Stimulated activated CD4-positive, alpha-beta T cell treated with anti-CD3 and anti-CD28 coated beads, Interleukin-4, amount 100 ng/mL, for 24 hours (primary cell): ENCODE results near the gene GRIN1.
A peak's percentile ranks its signal among the peaks of the same experiment; 100 is the strongest.
"Not testable (repeated sequence)": the region's sequence is repeated elsewhere in the genome, so short reads cannot be mapped to it uniquely, and the experiment has no call there.

Source experiments
- DNase-seq: peaks from one replicate; pipeline ENCODE4 v3.0.0-alpha.2; 2020

The GRIN1 gene

DNA sequence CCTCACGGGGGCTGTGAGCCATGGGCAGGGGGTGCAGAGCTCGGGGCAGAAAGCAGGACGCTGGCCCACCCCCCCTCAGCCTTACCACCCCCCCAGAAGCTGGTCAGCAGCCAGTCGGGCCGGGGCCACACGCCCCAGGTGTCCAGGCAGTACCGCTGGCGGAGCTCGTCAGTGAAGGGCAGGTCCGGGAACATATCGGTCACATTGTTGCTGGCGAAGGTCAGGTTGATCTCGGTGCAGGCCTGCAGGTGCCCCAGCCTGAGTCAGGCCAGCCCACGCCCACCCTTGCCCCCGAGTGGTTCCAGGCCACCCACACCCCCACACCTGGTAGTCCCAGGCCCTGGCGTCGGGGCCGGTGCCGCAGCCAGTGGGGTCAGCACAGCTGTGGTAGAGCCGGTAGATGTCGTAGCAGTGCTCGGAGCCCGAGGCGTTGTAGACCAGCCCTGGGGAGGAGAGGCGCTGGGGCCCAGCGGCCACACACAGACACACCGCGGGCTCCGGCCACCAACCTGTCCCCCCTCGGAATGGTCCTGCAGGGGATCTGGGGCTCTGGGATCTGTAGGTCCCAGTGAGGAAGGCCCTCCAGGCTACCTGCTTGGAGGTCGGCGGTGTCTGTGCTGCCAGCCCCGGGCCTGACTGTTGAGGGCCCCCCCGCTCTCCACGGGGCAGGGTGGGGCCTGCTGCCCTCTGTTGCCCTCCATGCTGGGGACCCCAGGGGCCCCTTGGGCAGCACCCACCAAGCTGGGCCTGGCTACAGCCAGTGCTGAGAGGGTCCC is 27.0 kb upstream of the GRIN1 start:
- DNase-seq: no peak

DNA sequence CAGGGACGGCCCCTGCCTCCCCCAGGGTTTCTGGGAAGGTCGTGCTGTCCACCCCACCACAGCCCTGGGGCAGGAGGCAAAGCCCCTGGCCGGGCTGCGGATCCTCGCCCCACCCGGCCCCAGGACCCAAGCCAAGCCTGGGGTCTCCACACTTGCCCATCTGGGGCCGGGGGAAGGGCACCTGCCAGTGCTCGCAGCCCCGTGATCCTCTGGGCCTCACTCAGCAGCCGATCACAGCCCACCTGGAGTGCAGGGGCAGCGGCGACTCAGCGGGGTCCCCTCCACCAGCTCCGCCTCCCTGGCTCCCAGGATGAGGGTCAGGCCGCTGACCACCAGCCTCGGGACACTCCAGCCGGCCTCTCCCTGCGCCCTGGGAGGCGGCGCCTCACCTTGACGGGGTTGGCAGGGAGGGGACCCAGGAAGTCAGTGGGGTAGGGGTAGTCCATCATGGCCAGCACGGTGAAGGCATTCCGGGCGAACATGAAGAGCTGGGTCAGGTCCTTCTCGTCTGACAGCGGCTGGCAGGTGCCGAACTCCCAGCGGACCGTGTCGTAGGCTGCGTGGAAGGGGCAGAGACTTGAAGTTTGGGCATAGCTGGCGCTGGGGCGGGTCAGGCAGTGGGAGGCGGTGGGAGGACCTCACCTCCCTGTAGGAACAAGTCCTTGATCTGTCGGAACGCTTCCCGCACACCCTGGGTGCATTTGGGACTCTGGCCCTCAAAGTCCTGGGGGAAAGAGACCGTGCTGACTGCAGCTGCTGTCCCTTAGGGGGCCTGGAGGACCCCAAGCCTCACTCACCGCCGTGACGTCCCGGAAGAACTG is 26.2 kb upstream of the GRIN1 start:
- DNase-seq: no peak

DNA sequence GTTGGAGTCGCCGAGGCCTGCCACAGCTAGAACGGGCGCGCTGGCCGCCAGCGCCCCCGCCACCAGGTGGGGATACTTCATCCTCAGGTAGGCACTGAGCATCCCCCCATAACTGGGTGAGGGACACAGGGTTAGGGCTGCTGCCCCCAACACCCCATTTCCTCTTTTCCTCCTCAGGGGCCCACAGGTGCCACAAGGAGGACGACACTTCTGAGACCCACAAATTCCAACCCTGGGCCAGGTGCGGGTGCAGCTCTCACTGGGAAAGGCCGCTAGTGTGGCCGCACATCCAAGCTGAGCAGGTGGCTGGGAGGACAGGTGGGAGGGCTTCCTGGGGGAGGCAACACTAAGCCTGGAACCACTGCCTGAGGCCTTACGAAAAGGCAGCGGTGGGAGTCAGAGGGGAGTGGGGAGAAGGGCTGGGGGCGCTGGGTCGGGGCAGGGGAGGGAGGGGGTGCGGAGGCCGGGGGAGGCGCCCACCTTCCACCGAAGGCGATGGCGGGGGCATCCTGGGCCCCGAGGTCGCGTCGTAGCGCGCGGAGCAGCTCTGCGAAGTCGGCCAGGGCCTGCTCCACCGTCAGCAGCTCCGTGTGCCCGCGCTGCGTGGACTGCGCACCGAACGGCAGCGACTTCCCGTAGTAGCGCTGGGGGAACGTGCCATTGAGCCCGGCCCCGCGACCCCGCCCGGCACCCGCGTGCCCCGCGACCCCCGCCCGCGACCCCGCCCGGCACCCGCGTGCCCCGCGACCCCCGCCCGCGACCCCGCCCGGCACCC is 25.4 kb upstream of the GRIN1 start:
- peak; percentile 26 for DNase-seq

DNA sequence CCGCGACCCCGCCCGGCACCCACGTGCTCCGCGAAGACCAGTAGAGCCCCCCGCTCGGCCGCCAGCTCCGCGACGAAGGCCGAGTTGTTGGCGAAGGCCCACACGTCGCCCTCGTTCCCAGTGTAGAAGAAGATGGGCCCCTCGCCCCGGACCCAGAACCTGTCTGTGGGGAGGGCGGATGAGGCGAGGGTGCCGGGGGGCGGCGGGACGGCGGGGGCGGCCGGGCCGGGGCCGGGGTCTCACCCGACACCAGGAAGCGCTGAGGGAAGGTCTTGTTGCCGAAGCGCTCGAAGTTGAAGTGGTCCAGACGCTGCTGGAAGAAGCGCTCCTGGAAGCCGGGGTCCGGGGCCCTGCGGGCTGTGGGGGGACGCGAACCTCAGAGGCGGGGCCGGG is 24.7 kb upstream of the GRIN1 start:
- DNase-seq: no peak

DNA sequence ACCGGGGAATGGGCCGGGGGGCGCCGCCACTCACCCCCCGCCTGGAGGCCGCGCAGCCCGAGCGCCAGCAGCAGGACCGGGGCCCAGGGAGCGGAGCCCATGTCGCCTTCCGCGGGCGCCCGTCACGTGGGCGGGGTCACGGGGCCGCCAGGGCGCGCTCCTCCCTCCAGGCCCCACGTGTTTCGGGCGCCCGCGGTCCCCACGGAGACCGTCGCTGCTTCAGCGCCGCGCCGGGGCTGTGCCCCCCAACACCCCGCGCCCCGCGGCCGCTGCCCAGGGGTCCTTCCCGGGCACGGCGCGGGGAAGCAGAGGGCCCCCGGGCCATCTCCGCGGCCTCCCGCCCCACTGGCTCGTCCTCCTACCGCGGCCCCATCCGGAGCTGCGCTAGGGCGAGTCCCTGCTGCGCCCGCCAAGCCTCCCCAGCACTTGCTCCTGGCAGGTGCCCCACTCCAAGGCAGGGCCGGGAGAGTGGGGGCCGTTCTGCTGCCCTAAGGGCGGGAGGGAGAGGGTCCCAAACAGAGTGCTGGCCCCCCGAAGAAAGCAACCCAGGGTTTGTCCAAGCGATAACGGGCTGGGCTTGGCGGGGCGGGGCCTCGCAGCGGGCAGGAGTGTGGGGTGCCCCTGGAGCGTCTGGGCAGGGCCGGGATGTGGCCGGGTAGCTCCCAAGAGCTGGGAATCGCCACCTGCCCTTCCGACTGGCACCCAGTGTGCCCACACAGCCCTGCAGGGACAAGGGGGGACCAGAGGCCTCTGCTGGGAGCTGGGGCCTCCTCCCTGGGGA is 24.2 kb upstream of the GRIN1 start, which contains the start of gene DPP7:
Gene DPP7 (minus strand): TSS at position 121 of the 781 bp plus-strand sequence. CDS start 20 bp downstream, at position 101.
- DNase-seq: peak; percentile 78

DNA sequence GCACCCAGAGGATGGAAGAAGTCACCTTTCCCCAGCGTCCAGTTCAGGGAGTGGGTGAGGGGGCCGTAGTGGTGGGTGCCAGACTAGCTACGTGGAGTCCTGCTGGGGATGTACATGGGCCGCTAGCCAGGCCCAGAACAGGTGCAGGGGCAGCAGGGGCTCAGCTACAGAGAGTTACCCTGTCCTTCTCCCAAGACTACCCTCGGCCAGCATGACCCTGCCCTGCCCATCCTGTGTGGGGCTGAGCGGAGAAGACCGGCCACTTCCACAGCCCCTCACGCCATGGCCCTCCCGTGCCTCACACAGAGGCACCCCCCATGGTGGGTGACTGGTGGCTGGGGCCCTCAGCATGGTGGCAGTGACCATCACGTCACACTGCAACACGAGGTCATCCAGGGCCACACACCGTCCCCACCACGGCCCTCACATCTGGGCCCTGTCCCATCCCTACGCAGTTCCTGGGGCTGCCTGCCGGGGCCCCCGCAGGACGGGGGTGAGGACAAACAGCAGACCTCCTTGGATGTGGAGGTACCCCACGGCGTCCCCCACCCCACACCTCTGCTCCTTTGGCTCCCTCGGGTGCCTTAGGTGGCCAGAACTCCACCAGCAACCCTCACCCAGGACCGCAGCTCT is 23.4 kb upstream of the GRIN1 start:
- DNase-seq: no peak

DNA sequence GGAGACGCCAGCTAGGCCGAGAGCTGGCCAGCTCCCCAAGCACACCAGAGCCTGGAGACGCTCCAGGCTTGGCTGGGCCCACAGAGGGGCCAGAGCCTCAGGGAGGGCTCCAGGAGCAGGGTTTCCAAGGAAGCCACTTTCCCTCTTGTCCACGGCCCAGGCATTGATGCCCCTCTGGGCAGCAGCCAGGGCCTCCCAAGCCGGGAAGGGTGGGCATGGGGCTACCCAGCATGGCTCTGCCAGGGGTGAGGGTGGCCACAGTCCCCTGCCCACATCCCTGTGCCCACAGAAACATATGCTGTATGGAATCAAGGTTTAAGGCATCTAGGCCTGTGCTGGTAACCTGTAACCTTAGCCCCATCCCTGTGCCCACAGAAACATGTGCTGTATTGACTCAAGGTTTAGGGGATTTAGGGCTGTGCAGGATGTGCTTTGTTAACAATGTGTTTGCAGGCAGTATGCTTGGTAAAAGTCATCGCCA is 22.9 kb upstream of the GRIN1 start:
- no peak for DNase-seq

DNA sequence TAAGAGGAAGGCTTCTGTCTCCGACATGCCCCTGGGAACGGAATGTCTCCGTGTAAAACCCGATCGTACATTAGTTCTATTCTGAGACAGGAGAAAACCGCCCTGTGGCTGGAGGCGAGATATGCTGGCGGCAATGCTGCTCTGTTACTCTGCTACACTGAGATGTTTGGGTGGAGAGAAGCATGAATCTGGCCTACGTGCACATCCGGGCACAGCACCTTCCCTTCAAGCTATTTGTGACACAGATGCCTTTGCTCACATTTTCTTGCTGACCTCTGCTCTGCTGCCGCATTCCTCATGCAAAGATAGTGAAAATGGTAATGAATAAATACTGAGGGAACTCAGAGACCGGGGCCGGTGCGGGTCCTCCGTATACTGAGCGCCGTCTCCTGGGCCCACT is 22.2 kb upstream of the GRIN1 start:
- DNase-seq: no peak

DNA sequence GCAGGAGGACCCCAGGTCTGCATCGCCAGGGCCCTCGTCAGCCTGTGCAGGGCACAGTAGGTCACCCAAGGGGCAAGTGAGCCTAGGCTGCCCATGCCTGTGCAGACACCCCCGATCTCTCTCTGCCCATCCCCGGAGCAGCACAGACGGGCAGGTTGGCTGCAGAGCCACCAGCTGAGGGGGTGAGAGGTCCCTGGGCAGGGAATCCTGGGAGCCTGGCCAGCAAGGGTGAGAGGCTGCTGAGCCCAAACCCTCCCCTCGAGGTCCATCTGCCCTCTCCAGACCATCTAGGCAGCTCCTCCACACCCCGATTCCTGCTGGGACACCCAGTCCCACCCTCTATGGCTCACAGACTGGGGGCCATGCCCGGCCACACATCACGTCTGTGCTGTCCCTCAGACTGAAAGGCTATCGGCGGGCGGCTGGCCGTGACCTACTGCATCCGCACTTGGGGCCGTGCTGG is 21.7 kb upstream of the GRIN1 start:
- DNase-seq: no peak

DNA sequence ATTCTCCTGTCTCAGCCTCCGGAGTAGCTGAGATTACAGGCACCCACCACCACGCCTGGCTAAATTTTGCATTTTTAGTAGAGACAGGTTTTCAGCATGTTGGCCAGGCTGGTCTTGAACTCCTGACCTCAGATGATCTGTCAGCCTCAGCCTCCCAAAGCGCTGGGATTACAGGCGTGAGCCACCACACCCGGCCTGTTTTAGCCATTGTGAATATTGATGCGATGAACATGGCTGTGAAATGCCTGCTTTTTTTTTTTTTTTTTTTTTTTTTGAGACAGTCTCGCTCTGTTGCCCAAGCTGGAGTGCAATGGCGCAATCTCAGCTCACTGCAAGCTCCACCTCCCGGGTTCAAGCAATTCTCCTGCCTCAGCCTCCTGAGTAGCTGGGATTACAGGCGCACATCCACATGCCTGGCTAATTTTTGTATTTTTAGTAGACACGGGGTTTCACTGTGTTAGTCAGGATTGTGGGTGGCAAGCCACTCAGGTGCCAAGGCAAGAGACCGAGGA is 20.8 kb upstream of the GRIN1 start:
- DNase-seq: not testable (repeated sequence)

DNA sequence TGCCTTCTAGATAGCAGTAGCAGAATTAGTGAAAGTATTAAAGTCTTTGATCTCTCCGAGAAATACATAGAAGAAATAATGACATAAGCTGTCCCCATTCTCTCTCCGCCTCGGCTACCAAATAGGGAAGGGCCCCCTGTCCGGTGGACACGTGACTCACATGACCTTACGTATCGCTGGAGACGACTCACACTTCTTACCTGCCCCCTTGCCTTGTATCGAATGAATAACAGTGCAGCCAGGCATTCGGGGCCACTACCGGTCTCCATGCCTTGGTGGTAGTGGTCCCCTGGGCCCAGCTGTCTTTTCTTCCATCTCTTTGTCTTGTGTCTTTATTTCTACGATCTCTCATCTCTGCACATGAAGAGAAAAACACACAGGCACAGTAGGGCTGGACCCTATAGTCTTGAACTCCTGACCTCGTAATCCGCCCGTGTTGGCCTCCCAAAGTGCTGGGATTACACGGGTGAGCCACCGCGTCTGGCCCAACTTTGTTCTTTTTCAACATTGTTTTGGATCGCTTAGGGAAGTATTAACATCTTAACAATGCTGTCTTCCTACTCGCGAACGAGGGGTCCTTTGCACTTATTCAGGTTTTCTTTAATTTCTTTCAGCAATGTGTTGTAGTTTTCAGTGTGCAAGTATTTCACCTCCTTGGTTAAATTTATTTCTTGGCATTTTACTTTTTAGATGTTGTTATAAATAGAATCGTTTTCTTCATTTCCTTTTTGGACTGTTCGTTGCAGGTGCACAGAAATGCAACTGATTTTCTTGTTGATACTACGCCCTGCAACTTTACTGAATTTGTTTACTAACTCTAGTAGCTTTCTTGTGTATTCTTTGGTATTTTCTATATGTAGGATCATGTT is 16.8 kb upstream of the GRIN1 start:
- DNase-seq: not testable (repeated sequence)

DNA sequence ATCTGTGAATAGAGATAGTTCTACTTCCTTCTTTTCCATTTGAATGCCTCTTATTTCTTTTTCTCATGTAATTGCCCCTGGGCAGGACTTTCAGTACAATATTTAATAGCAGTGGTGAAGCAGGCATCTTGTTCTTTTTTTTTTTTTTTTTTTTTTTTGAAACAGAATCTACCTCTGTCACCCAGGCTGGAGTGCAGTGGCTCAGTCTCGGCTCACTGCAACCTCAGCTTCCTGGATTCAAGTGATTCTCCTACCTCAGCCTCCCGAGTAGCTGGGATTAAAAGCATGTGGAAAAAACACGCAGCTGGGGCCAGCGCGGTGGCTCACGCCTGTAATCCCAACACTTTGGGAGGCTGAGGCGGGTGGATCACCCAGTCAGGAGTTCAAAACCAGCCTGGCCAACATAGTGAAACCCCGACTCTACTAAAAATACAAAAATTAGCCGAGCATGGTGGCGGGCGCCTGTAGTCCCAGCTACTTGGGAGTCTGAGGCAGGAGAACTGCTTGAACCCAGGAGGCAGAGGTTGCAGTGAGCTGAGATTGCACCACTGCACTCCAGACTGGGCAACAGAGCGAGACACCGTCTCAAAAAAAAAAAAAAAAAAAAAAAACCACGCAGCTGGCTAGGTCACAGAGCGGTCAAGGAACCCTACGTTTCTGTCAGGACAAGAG is 16.0 kb upstream of the GRIN1 start:
- DNase-seq: not testable (repeated sequence)

DNA sequence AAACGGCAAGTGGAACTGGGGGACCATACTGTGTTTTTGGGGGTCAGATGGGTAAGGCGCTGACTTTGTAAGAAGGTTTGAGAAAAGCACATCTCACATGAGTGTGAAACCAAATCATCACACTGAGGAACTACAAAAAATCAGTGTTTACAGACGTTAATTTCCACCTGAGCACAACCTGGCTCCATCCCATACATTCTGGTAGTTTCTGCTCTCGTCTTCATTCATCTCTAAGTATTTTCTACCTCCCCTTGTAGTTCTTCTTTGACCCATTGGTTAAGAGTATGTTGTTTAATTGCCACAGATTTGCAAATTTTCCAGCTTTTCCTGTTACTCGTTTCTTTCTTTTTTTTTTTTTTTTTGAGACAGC is 15.5 kb upstream of the GRIN1 start:
- no peak for DNase-seq

DNA sequence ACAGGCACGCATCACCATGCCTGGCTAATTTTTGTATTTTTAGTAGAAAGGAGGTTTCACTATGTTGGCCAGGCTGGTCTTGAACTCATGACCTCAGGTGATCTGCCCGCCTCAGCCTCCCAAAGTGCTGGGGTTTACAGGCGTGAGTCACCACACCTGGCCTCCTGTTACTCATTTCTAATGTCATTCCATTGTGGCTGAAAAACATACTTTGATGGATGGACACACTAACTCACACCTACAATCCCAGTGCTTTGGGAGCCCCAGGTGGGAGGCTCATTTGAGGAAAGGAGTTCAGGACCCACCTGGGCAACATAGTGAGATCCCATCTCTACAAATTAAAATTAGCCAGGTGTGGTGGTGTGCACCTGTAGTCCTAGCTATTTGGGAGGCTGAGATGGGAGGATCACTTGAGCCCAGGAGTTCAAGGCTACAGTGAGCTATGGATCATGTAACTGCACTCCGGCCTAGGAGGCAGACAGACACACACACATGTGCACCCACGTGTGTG is 14.9 kb upstream of the GRIN1 start:
- DNase-seq: not testable (repeated sequence)

DNA sequence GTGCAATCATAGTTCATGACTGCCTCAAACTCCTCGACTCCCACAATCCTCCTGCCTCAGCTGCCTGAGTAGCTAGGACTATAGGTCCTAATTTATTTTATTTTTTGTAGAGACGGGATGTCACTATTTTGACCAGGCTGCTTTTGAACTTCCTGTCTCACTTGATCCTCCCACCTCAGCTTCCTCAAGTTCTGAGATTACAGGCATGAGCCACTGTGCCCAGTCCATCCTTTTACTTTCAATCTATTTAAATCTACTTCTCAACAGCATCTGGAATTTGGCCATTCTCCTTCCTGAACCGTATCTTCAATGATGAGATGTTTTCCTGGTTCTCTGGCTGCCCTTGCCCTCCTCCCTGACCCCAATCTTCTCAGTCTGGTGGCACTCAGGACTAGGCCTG is 12.2 kb upstream of the GRIN1 start:
- DNase-seq: no peak

DNA sequence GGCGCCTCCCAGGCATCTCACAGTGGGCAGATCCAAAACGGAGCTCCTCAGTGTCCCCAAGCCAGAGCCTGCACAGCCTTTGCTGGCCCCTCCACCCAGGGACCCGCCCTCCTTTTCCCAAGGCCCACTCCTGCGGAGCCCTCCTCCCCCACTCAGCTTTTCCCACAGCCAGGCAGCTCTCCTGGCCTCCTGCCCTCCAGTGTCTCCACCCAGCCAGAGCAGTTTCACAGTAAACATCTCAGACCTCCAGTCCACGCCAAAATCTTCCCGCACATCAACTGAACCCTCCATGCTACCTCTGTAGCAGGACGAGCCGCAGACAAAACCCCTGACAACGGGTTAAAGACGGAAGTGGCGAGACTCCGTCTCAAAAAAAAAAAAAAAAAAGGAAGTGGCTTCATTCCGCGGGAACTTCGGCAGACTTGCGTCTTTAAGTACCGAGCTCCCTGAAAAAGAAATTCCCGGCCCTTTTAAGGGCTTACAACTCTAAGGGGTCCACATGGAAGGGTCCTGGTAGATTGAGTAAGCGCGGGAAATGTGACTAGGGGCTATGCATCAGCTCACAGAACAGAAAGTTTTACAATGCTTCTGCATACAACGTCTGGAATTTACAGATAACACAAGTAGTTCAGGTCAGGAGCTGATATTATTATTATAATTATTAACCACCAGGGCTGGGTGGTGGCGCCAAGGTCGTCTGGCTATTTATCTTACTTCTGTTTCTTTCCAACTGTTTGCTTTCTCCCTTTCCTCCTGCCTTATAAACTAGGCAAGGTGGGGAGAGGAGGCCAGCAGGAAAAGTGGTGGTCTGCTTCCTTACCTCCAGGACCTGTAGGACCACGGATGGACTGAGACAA is 11.4 kb upstream of the GRIN1 start:
- peak; percentile 32 for DNase-seq

DNA sequence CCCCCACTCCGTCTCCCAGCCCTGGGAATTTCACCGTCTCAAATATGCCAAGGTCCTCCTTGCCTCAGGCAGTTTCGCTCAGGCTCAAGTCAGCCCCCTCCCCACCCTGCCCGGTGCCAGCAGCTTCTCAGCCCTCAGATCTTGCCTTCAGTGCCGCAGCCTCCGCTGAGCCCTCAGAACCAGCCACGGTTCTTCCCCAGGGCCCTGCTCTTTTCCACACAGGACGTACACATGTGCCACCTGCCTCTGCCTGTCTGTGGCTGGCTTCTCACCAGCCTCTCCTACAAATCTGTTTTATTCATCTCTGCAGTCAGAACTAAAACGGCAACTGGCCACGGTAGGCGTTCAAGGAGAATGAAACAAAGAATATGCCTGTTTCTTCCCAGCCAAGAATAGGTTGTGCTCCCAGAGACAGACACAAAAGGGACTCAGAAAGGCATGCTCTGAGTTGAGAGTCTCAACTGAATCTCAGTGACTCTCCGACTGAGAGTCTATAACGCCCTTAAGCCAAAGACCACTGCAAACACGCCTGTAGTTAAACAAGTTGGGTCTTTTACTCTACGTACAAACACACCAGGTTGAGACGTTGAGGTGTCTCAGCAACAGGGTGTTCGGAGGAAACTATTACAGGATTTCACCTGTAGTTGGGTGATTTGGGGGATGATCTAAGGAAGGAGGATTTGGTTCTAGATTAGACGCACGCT is 10.6 kb upstream of the GRIN1 start:
- peak; percentile 29 for DNase-seq

DNA sequence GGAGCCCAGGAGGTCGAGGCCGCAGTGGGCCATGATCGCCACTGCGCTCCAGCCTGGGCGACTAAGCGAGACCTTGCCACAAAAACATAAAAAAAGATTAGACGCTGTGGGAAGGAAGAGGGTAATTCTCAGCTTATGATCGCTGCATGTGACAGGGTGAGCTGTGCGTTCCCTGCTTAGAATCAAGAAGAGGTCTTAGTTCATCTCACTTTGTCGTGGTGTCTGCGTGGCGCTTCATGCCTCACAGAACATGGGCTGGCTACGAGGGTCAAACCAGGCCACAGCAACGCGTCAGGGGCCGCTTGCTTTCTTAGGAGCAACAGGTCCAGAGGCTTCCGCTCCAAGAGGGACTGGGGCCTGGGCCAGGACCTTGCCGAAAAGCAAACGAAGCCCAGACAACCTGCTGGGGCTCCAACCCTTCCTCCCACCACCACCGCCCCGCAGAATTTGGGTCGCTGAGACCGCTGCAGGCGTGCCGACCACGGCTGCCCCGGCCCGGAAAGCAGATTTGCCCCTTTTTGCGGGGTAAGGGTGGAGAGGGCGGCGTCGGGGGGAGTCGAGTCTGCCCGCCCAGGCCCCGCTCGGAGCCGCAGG is 10.0 kb upstream of the GRIN1 start:
- no peak for DNase-seq
